GM18498 (cell line): ENCODE measurements around the gene LMBR1.

Source experiments
- ATAC-seq: cut with Tn5 transposase; IDR thresholded peaks from one replicate; pipeline ENCODE4 v1.9.1; 2021; ENCODE audit warnings: mild to moderate bottlenecking, moderate library complexity; ENCODE audit not compliant: unreplicated experiment

Gene LMBR1

GRCh38 chr7:156635529-156636385 lies 257.2 kb downstream of the LMBR1 start:
- ATAC-seq = no peak

GRCh38 chr7:156634117-156634516 lies 258.9 kb downstream of the LMBR1 start:
- ATAC-seq = no peak

DNA sequence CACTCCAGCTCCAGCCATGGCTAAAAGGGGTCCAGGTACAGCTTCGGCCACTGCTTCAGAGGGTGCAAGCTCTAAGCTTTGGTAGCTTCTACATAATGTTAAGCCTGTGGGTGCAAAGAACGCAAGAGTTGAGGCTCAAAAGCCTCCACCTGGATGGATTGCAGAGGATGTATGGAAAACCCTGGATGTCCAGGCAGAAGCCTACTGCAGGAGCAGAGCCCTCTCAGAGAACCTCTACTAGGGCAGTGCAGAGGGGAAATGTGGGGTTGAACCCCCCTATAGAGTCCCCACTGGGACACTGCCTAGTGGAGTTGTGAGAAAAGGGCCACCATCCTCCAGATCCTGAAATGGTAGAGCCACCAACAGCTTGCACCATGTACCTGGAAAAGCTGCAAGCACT lies 263.1 kb downstream of the LMBR1 start:
- no peak for ATAC-seq

- ATAC-seq = no peak
Observed at GRCh38 chr7:156628562-156628961, 264.4 kb downstream of the LMBR1 start.
